ENCODE data around the gene STK32A.

DNA sequence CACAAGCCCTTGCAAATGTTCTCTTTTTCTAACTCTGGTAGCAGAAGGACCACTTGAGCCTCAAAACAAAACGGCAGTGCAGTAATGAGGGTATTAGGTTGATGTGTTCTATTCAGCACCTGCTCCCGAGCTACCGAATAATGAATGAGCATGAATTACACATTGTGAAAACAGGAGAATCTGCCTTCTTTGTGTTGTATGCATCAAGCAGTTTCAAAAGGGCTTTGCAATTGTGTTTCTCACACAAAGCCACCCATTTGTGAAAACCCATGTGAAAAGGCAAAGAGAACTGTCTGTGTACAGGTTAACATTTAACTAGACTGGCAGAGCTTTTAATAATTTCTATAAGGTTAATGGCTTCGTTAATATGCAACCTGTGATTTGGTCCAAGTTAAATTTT lies 97.8 kb downstream of the STK32A start:
- TF ChIP-seq GATA1 (IDR thresholded peaks at IDR 0.05; ENCODE audit: low read depth, low read length) (no peak), POLR2A (IDR thresholded peaks at IDR 0.05; ENCODE audit: low read length) (no peak)

Measured in erythroblast (primary cell).